DND-41 (cell line): ENCODE measurements around the gene TMPRSS5.
"Not testable (repeated sequence)": the region's sequence is repeated elsewhere in the genome, so short reads cannot be mapped to it uniquely, and the experiment has no call there.

ENCODE experiments used
- ATAC-seq: fragments of 200-7000 bp; cut with Tn5 transposase; 3 replicates; pipeline ENCODE4 v1.9.1; 2021; ENCODE audit warnings: low read depth; ENCODE audit not compliant: insufficient read depth
- DNase-seq: peaks from one replicate; pipeline ENCODE4 v3.0.0-alpha.2; 2020
- H2AFZ ChIP-seq: 2 replicates; pipeline ENCODE4 v1.6.0; 2012; ENCODE audit warnings: low read depth, low read length
- H3K27ac ChIP-seq: 2 replicates; pipeline ENCODE4 v1.5.1; 2012; ENCODE audit warnings: low read length, inconsistent platforms
- H3K27me3 ChIP-seq: fragments of 200-600 bp; sonication (generic); 2 replicates; pipeline ENCODE4 v1.6.0; 2012; ENCODE audit warnings: low read length, mild to moderate bottlenecking, inconsistent platforms; ENCODE audit not compliant: insufficient read depth, poor library complexity
- H3K36me3 ChIP-seq: 2 replicates; pipeline ENCODE4 v1.5.1; 2012; ENCODE audit warnings: low read length, inconsistent platforms; ENCODE audit not compliant: insufficient read depth
- H3K4me1 ChIP-seq: 2 replicates; pipeline ENCODE4 v1.5.1; 2012; ENCODE audit warnings: mild to moderate bottlenecking, low read length; ENCODE audit not compliant: insufficient read depth
- H3K4me2 ChIP-seq: 2 replicates; pipeline ENCODE4 v1.6.0; 2012; ENCODE audit warnings: mild to moderate bottlenecking, moderate library complexity, low read length, inconsistent platforms; ENCODE audit not compliant: insufficient read depth
- H3K4me3 ChIP-seq, 2 experiments: fragments of 200-600 bp in 1 of 2; shearing (Covaris generic) in 1 of 2; 2 replicates each; pipeline ENCODE4 v1.5.1; 2012 to 2016; ENCODE audit warnings: inconsistent platforms in 2 of 2, low read length in 2 of 2, mild to moderate bottlenecking in 2 of 2, low read depth in 1 of 2, moderate library complexity in 1 of 2
- H3K79me2 ChIP-seq: 2 replicates; pipeline ENCODE4 v1.6.0; 2012; ENCODE audit warnings: low read length, inconsistent platforms; ENCODE audit not compliant: insufficient read depth
- H3K9ac ChIP-seq: 2 replicates; pipeline ENCODE4 v1.6.0; 2012; ENCODE audit warnings: low read depth, mild to moderate bottlenecking, inconsistent platforms, low read length, moderate library complexity
- H3K9me3 ChIP-seq: 2 replicates; pipeline ENCODE4 v1.5.1; 2012; ENCODE audit warnings: low read length, moderate library complexity, mild to moderate bottlenecking, inconsistent platforms; ENCODE audit not compliant: insufficient read depth, severe bottlenecking
- H4K20me1 ChIP-seq: 2 replicates; pipeline ENCODE4 v1.6.0; 2012; ENCODE audit warnings: low read length; ENCODE audit not compliant: insufficient read depth
- CTCF ChIP-seq: IDR thresholded peaks from 2 replicates; pipeline ENCODE4 v1.5.1; 2012; ENCODE audit warnings: borderline replicate concordance, low read length, moderate library complexity, mild to moderate bottlenecking; ENCODE audit not compliant: poor library complexity, severe bottlenecking; ENCODE audit errors: extremely low read depth
- EZH2 ChIP-seq: IDR thresholded peaks from 3 replicates; pipeline ENCODE4 v1.6.1; 2012; ENCODE audit warnings: borderline replicate concordance, low read depth, mild to moderate bottlenecking, moderate library complexity, low read length, inconsistent platforms; ENCODE audit not compliant: severe bottlenecking

The TMPRSS5 gene

GRCh38 chr11:113723787-113724186 is 17.7 kb upstream of the TMPRSS5 start:
- H3K4me2 ChIP-seq: no peak overlapping the region
- H3K4me3 ChIP-seq: no peak overlapping the region
- H3K9me3 ChIP-seq: no peaks in the 10 kb centered on the region
- DNase-seq (no peak), ATAC-seq (no peak)
- H3K27me3 ChIP-seq: no peaks in the 10 kb centered on the region
- H3K36me3 ChIP-seq: no peaks in the 10 kb centered on the region
- no peak overlapping the region for H3K27ac ChIP-seq
- H3K4me1 ChIP-seq: no peaks in the 10 kb centered on the region
- no peak for TF ChIP-seq EZH2
- no peaks in the 10 kb centered on the region for H4K20me1 ChIP-seq
- no peaks in the 10 kb centered on the region for H3K79me2 ChIP-seq
- H2AFZ ChIP-seq: no peak overlapping the region
- no peak overlapping the region for H3K9ac ChIP-seq

DNA sequence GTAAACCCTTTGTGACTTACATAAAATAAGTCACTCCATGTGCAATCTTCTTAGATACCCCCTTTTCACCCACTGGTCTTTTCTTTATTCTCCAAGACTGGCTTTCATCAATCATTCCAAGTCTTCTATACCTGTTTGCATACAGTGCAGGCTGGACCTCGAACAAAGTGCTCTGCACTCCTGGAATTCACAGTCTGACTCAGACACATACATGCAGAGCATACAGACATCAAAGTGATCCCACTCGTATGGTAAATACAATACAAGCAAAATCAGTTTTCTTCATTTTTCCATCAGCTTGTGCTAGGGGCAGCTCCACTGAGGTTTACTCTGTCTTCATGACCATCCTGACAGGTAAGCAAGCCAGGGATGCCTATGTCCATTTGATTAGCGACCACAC is 16.8 kb upstream of the TMPRSS5 start:
- H3K9me3 ChIP-seq: no peaks in the 10 kb centered on the region
- H2AFZ ChIP-seq: no peak overlapping the region
- ATAC-seq (no peak), DNase-seq (no peak)
- H3K79me2 ChIP-seq: no peaks in the 10 kb centered on the region
- TF ChIP-seq CTCF: no peak
- no peak for TF ChIP-seq EZH2
- no peaks in the 10 kb centered on the region for H3K4me1 ChIP-seq
- H3K27ac ChIP-seq: no peak overlapping the region
- no peak overlapping the region for H3K4me3 ChIP-seq
- H4K20me1 ChIP-seq: no peaks in the 10 kb centered on the region
- H3K9ac ChIP-seq: no peak overlapping the region
- H3K4me2 ChIP-seq: no peak overlapping the region
- no peaks in the 10 kb centered on the region for H3K27me3 ChIP-seq
- H3K36me3 ChIP-seq: no peaks in the 10 kb centered on the region

DNA sequence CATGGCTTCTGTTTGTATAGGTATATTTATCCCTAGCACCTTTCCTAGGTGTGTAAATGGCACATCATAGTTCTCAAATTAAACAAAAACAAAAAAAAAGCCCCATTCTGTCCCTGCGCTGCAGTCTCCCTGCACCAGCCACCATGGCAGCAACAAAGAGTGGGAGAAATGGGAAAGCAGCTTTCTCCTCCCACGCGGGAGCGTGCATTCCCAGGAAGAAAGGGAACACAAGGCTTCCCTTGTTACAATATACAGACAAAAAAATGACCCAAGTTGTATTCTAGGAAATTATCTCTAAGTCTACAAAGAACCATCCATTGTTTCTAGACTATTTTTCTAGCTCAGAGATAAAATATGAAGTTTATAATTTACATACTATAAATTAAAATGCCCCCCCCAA is 16.1 kb upstream of the TMPRSS5 start:
- H3K27ac ChIP-seq: no peak overlapping the region
- no peak for DNase-seq
- H3K79me2 ChIP-seq: no peaks in the 10 kb centered on the region
- H3K4me1 ChIP-seq: no peaks in the 10 kb centered on the region
- no peak overlapping the region for H2AFZ ChIP-seq
- no peak overlapping the region for H3K4me2 ChIP-seq
- H3K27me3 ChIP-seq: no peaks in the 10 kb centered on the region
- H3K4me3 ChIP-seq: no peak overlapping the region
- no peaks in the 10 kb centered on the region for H4K20me1 ChIP-seq
- no peaks in the 10 kb centered on the region for H3K36me3 ChIP-seq
- TF ChIP-seq CTCF (no peak), EZH2 (no peak)
- no peaks in the 10 kb centered on the region for H3K9me3 ChIP-seq
- no peak overlapping the region for H3K9ac ChIP-seq
- ATAC-seq: no peak

GRCh38 chr11:113721462-113722066 is 15.5 kb upstream of the TMPRSS5 start:
- Histone ChIP-seq H3K4me1 (no peaks in the 10 kb centered on the region), H3K36me3 (no peaks in the 10 kb centered on the region), H3K27me3 (no peaks in the 10 kb centered on the region), H3K4me3 (no peak overlapping the region), H3K27ac (no peak overlapping the region), H3K9me3 (no peaks in the 10 kb centered on the region), H3K79me2 (no peaks in the 10 kb centered on the region), H3K4me2 (no peak overlapping the region), H4K20me1 (no peaks in the 10 kb centered on the region), H3K9ac (no peak overlapping the region), H2AFZ (no peak overlapping the region)
- no peak for ATAC-seq
- no peak for DNase-seq
- TF ChIP-seq CTCF (no peak), EZH2 (no peak)

DNA sequence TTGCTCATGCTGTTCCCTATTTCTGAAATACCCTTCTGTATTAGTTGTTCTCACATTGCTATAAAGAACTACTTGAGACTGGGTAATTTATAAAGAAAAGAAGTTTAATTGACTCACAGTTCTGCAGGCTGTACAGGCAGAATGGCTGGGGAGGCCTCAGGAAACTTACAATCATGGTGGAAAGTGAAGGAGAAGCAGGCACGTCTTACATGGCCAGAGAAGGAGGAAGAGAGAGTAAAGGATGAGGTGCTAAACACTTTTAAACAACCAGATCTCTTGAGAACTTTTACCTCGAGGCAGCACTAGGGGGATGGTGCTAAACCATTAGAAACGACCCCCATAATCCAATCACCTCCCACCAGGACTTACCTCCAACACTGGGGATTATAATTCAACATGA is 14.4 kb upstream of the TMPRSS5 start:
- not testable (repeated sequence) for H3K79me2 ChIP-seq, H3K4me2 ChIP-seq, H3K27me3 ChIP-seq, H3K9ac ChIP-seq, H3K9me3 ChIP-seq, H3K4me1 ChIP-seq, H3K4me3 ChIP-seq, H4K20me1 ChIP-seq, DNase-seq, ATAC-seq, H3K36me3 ChIP-seq, H2AFZ ChIP-seq, H3K27ac ChIP-seq
